GM20000 (cell line): ENCODE data around the gene SF3A2.

Experiments
- DNase-seq: peaks from one replicate; pipeline ENCODE4 v3.0.0; 2012; ENCODE audit warnings: low spot score
- CTCF ChIP-seq: IDR thresholded peaks from 2 replicates; pipeline ENCODE4 v1.5.1; 2012; ENCODE audit warnings: mild to moderate bottlenecking, control low read depth; ENCODE audit errors: extremely low read depth, missing control alignments

SF3A2 gene

GRCh38 chr19:2239771-2240770 is 3.4 kb downstream of the SF3A2 start:
- DNase-seq, result no peak
- TF ChIP-seq CTCF, result no peak

GRCh38 chr19:2240881-2241760 is 4.5 kb downstream of the SF3A2 start:
- no peak for TF ChIP-seq CTCF
- no peak for DNase-seq

- no peak for TF ChIP-seq CTCF
- DNase-seq, result no peak
These were observed 5.5 kb downstream of the SF3A2 start for GRCh38 chr19:2242092-2242537.

GRCh38 chr19:2242816-2243215 is 6.2 kb downstream of the SF3A2 start:
- no peak for TF ChIP-seq CTCF
- DNase-seq, result no peak

- no peak for TF ChIP-seq CTCF
- DNase-seq, result no peak
These were observed 6.9 kb downstream of the SF3A2 start for GRCh38 chr19:2243274-2244124.

- DNase-seq, result no peak
- TF ChIP-seq CTCF, result no peak
These were observed 7.4 kb downstream of the SF3A2 start for GRCh38 chr19:2244125-2244411.
